DND-41 (cell line): ENCODE data around the gene CFAP221.

Experiments used
- CTCF ChIP-seq: IDR thresholded peaks from 2 replicates; pipeline ENCODE4 v1.5.1; 2012; ENCODE audit warnings: borderline replicate concordance, low read length, moderate library complexity, mild to moderate bottlenecking; ENCODE audit not compliant: poor library complexity, severe bottlenecking; ENCODE audit errors: extremely low read depth
- EZH2 ChIP-seq: IDR thresholded peaks from 3 replicates; pipeline ENCODE4 v1.6.1; 2012; ENCODE audit warnings: borderline replicate concordance, low read depth, mild to moderate bottlenecking, moderate library complexity, low read length, inconsistent platforms; ENCODE audit not compliant: severe bottlenecking

GRCh38 chr2:119574864-119575263 is 30.6 kb downstream of the CFAP221 start:
- TF ChIP-seq CTCF (no peak), EZH2 (no peak)
